ENCODE results near the gene RAPGEF2.
A peak's percentile ranks its signal among the peaks of the same experiment; 100 is the strongest.

Gene RAPGEF2

DNA sequence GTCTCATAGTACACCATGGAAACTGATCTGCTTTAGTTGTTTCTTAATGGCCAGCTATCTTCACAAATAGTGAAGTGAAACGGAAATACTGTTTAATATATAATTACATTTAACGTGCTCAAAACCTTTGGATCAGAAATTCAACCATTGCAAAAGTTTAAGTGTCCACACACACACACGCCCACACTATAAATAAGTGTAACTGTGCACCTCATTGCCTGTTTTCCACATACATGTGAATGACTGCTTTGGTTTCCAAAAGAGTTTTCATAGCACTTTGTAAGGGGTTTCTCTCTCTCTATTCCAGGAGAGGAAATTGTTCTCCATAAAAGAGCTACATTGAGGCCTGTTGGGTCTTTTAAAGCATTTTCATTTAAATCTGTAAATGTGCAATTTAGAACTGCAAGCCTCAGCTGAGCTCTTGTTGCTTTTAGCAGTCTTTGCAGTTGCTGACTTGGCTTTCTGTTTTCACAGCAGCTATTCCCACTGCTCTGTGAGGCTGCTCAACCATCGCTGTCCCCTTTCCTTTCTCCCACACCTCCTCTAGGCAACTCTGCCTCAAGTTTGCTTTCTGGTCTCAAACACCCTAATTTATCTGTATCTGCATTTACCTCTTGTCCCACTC is 94.5 kb downstream of the RAPGEF2 start:
- no peak for DNase-seq (ENCODE audit: low spot score)

DNA sequence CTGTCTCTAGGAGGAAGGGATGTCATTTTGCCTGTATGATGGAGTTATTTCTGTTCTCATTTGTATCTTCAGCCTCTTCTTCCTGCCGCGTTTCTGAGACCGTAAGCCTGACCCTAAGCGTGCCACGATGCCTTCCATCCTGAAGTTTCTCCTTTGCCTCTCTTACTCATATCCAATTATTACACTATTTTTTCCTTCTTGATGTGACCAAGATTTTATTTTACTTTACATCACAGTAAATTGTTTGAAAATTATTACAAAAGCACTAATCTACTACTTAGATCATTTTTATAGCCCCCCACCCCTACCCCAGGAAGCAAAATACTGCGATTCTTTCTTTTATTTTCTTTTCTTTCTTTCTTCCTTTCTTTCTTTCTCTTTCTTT is 95.0 kb downstream of the RAPGEF2 start:
- DNase-seq (ENCODE audit: low spot score) = no peak

DNA sequence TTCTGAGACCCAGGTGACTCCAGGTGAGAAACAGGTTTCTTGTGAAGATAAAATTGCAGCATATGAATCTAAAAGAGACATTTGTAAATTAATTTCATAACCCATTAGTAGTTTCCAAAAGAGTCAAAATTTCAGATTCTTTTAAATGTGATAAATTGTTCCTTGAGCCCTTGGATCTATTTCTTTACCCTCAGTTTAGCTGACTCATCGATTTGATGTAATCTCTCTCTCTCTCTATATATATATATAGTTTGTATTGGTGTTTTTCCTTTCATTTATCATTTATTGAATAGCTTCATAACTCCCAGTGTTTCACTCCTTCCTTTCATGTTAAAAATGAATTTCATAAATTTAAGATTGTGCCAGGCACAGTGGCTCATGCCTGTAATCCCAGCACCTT is 96.9 kb downstream of the RAPGEF2 start:
- DNase-seq (ENCODE audit: low spot score) = no peak

DNA sequence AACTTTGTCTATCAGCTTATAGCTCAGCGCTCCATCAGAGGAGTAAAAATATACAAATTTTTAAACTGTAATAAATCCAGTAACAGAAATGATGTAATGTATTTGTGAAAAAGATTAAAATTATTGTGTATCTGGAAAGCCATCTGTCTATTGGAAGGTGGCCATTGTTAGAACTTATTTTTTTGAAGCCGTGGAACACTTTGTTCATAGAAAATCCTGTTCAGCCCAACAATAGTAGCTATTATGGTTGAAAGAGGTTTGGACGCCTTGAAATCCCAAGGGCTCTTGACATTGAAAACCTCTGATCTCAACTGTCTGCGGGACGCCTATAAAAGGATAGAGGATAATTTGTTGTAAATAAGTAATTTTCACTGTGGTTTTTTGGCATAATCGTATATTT is 98.3 kb downstream of the RAPGEF2 start:
- peak; percentile 68 for DNase-seq (ENCODE audit: low spot score)

DNA sequence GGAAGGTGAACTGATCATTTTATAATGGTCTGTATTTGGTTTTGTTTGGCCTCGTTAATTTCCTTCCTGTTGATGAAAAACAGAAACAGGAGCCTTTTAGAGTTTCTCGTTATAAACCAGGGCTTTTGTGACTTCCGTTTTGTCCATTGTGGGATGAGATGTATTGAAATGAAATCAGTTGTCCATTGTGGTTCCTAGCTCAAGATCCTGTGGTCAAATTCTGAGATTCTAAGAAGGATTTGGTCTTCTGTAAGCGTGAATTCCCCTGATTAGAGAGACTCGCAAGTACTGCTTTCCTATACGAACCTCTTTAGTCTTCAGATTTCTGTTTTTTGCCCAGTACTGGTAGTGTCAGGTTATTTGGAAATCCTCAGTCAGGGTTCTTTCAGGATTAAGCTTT is 101.7 kb downstream of the RAPGEF2 start:
- DNase-seq (ENCODE audit: low spot score) = no peak

DNA sequence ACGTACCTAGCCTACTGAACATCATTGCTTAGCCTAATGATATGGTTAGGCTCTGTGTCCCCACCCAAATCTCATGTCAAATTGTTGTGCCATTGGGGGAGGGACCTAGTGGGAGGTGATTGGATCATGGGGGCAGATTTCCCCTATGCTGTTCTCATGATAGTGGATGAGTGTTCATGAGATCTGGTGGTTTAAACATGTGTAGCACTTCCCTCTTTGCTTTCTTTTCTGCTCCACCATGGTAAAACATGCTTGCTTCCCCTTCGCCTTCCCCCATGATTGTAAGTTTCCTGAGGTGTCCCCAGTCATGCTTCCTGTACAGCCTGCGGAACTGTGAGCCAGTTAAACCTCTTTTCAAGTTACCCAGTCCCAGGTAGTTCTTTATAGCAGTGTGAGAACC is 102.6 kb downstream of the RAPGEF2 start:
- no peak for DNase-seq (ENCODE audit: low spot score)

DNA sequence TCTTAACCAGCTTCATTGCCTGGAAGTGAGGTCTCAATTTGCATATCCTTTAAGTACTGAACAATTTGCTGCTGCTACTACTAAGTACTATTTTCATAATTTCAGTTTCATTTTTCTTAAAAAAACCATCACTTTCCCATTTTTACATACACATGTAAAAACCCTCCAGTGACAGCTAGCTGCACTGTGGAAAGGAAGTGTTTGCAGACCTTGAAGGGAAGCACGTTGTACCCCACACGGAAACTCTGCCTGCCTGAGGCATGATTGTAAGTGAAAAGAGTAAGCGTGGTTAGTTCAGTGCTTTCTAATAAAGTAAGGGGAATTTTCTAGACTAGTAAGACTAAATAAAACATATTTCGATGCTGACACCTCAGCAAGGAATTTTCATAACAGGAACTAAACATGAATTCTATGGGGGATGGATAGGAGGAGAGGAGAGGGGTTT is 103.6 kb downstream of the RAPGEF2 start:
- no peak for DNase-seq (ENCODE audit: low spot score)

DNA sequence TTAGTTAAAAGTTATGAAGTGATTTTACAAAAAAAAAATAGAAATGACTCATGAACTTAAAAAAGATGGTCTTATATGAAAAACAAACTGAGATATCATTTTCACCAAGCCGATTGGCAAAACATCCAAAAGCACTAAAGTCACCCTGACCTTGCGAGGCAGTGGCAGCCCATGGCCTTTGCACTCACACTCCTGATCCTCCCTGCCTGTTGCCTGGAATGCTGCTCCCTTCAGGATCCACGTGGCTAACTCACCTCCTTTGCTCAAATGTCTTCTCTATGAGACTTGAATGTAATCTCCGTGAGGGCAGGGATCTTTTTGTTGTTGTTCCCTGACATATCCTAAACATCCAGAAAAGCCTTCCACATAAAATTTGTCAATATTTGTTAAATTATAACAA is 106.4 kb downstream of the RAPGEF2 start:
- no peak for DNase-seq (ENCODE audit: low spot score)

DNA sequence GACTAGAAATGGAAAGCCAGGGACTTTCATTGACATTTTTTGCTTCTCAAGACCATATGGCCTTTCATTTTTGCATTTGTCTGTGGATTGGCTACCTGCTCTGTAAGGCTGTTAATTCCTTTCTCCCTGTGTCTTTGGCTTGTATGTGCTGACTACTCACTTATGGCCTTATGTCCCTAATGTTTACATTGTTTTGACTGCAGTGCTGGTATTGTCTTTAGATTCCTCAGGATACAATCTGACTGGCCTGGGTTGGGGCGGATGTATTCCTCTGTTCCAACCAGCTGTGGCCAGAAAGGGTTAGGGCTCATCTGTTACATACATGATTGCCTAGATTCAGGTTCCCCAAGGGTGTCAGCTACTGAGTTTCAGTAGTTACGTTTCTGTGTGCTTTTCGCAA is 108.1 kb downstream of the RAPGEF2 start:
- DNase-seq (ENCODE audit: low spot score) = no peak

DNA sequence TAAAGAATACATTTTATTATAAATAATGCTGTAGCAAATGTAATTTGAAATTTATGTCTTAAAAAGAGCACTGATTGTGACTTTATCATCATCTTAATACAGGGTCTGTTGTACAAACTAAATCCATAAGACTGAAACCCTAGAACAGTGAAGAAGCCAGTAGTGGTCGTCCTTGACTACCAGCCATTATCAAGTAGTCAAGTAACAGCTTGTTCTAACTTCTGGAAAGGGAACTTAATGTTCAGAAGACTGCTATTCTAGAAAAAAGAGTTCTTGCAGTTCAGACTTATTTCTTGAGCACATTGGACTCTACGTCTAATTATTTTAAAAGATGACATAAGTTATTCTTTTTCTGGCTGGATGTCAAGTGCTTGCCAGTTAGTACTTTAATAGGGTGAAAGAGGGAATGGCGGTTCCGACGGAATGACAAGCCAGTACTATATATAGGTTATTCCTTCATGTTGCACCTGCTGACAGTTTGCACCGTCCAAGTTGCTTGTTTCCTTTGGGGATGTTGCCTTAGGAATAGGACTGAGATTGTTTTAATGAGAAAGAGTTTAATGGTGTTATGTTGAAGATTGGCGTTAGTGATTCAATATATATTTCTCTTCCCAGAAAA is 109.9 kb downstream of the RAPGEF2 start:
- no peak for DNase-seq (ENCODE audit: low spot score)

DNA sequence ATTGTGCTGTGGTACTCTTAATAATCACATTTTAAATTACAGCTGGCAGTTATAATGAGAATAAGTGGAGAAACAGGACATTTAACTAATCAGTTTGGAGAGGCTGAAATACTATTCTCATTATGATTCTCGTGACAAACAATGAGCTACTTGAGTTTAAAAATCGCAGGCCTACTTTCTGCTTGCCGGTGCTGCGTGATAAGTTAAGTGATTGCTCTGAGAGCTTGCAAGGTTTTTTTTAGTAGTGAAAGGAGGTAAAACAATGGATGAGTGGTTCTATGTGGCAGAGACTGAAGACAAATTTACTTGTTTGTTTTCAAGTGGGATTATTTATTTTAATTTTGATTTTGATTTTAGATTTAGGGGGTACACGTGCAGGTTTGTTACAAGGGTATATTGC is 114.0 kb downstream of the RAPGEF2 start:
- DNase-seq (ENCODE audit: low spot score) = no peak

DNA sequence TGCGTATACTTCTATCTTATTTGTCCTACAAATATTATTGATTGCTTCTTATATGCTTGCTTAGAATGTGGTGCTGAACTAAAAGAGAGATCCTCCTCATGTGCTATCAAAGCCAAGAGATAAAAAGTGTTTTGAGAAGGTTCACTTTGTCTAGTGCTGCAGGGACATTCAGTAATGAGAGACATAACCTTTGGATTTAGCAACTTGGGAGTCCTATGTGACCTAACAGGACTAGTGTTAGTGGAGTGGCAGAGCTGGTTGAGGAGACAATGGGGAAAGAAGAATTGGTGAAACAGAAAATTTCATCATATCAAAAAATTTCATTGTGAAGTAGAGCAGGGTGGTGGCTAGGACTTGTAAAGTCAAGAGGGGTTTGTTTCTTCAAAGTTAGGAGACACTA is 117.0 kb downstream of the RAPGEF2 start:
- no peak for DNase-seq (ENCODE audit: low spot score)

DNA sequence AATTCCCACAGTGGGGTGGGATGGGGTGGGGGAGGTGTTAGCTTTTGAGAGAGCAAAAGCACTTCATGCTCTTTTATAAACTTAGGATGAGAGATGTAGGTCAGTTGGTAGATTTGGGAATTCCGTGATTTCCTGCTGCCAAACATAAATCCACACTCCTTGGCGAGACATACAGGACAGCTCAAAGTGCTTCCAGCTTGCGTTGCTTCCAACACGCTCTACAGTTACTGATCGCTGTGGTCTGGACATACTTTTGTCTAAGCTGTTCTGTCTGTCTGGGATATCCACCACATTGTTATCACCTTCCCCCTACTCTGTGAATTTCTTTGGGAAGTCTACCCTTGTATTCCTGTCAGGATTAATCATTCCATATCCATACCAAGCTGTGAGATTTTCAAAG is 117.5 kb downstream of the RAPGEF2 start:
- no peak for DNase-seq (ENCODE audit: low spot score)

DNA sequence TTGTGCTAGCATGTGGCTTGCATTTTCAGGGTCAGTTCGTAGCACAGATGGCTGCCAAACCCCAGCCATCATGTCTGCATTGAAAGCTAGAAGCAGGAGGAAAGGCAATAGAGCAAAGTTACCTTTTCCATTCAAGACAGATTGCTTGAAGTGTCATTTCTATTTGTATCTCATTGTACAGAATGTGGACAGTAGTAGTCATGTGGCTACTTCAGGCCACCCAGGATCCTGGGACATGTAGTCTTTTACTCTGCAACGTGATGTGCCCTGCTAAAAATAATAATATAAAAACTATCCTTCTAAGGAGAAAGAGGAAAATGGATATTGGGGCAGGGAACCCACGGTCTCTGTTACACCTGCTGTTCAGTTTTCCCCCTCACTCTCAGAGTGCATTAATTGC is 118.4 kb downstream of the RAPGEF2 start:
- DNase-seq (ENCODE audit: low spot score) = no peak

DNA sequence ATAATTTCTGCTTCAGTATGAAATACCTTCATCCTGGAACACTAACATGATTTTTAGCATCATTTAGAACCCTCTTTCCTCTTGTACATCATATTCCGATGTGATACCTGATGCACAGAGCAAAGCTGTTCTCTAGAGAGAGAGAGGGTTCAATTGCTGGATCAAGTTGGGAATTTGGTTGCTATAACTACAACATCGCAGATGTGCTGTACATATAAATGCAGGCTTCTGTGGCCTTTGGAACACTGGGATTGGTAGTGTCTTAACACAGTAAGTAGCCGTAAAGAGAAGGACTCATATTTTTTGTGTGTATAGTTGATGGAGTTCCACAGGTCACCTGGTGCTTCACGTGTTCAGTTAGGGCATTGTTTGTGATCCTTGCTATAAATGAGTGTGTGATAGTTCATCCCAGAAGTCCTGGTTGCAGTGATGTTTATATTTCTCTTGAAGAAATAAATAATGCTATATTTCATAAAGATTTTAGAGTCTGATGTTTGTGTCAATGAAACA is 119.2 kb downstream of the RAPGEF2 start:
- DNase-seq (ENCODE audit: low spot score) = no peak

DNA sequence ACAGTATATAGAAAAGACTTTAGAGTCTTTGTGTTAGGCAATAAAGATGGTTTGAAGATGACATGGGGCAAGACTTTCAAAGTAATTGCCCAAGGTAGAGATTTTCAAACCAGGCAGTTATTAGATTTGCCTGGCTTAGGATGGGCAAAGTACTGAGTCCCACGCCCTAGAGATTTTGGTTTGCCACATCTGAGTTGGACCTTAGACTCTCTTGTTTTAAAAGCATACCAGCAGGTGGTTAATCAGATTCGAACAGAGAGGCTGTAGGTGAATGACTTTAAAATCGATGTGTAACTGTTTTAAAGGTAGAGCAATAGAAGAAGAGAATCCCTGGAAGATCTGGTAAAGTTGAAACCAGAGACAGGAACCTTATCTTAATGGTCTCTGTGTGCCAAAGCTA is 121.5 kb downstream of the RAPGEF2 start:
- DNase-seq (ENCODE audit: low spot score) = no peak

DNA sequence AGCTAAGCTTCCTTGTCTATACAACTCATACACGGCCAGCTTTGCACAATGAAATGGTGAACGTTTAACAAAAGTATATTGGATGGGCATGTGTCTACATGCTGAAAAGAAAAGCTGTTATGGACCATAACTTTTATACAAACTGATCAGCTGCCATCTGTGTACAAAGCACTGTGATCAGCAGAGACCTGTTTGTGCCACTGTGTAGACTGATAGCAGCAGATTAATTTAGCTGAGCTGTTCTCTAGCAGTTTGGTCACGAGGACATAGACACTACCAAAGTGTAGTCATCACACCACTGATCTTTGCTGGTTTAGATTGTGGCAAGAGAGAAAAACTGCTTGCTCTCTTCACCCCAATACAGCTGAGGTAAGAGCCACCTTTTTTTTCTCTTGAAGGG is 124.5 kb downstream of the RAPGEF2 start:
- peak; percentile 72 for DNase-seq (ENCODE audit: low spot score)

DNA sequence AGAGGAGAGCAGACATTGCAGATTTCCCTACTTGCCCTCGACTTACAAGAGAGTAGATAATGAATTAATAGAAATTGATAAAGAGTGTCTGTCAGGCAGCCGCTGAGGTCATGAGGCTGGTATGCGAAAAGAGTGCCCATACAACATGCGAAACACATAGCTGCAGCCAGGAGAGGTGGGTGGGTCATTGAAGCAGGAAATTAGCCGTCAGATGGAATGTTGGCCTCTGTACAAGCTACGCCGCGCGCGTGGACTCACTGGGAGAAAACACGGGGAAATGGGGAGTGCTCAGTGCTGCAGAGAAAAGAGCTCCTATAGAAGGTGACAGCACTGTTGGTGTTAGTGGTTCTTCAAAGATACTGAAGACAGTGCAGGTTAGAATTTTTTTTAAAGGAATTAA is 125.1 kb downstream of the RAPGEF2 start:
- peak; percentile 71 for DNase-seq (ENCODE audit: low spot score)

DNA sequence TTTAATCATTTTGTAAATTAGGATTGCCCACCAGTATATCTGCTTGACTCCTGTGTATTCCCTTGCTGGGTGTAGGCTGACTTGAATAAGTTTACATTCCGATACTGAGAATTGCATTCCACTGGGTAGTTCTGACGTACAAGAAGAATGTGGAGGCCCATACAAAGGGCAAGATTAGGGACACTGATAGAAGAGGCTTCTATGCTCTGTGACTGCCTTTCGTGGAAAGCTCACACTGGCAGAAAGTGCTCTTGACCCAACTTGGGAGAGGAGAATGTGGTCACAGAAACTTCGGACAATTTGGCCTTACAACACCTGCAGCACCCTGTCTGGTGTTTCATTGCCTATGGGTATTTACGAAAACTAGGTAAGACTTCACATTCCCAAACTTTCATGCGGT is 126.3 kb downstream of the RAPGEF2 start:
- no peak for DNase-seq (ENCODE audit: low spot score)

DNA sequence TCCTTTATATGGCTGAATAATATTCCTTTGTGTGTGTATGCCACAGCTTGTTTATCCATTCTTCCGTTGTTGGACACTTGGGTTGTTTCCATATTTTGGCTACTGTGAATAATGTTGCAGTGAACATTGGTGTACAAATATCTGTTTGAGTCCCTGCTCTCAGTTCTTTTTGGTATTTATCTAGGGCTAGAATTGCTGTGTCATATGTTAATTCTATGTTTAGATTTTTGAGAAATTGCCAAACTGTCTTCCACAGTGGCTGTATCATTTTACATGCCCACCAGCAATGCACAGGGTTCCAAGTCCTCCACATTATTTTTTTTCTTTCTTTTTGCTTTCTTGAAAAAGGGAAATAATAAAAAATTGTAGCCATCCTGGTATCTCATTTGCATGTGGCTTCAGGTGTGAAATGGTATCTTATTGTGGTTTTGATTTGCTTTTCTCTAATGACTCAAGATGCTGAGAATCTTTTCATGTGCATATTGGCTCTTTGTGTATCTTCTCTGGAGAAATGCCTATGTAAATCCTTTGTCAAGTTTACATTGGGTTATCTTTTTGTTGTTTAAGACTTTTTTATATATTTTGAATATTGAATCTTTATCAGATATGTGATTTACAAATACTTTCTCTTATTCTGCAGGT is 129.7 kb downstream of the RAPGEF2 start:
- DNase-seq (ENCODE audit: low spot score) = no peak

DNA sequence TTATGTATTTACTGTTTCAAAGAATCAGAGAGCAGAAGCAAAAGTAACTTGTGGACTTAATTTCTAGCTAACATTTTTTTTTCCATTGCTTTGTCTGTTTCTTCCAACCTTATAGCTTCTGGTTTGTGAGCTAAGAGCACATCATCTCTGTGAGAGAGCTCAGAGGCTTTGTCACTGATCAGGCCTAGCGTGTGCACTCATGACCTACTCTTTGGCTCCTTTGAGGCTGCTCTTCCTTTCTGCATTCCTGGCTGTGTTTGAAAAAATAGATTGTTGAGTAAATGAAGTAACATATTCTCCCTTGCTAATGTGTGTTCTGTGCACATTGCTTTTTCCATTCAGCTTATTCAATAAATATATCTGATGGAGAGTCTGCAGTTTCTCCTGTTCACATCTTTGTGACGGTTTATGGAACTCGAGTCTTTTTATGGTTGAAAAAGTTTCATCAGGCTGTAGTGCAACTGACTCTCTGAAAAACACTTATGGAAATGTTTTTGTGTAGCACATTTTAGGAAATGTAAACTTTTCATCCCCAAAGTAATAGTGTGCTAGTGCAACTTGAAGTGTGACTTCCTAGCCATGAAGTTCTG is 133.0 kb downstream of the RAPGEF2 start:
- no peak for DNase-seq (ENCODE audit: low spot score)

DNA sequence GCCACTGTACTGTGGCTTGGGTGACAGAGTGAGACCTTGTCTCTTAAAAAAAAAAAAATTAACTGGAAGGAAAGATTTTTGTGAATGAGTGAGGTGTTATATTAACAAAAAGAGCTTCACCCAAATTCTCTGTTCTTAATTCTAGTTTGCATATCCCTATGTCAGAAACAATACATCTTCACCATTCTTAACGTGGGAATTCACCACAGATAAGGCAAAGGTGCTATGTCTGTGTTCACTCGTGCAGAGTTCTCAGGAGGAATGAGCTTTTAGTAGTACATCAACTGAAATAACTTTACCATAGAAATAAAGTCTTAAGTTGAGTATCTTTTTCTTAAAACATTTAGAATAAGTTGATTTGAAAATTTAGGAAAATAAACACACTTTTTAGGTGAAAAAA is 135.1 kb downstream of the RAPGEF2 start:
- no peak for DNase-seq (ENCODE audit: low spot score)

DNA sequence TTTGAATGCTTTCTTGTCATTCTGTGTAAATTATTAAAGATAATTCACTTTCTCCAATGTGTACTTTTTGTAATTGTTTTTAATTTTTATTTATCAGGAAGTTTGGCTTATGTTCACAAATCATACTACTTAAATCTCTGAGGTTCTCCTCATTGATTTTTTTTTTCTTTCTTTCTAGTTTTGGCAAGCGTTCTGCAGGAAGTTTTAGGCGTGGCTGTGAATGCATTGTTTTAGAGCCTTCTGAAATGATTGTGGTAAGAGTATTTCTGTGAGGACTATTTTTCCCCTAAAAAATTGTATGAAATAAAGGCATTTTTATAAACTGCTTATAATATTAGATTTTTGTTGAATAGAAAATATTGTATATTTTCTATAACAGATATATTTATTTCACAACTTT is 135.8 kb downstream of the RAPGEF2 start:
- no peak for DNase-seq (ENCODE audit: low spot score)
